ENCODE data around the gene PNPLA1.

Gene PNPLA1

GRCh38 chr6:36246506-36247268 is 23.2 kb upstream of the PNPLA1 start:
- DNase-seq, result no peak

- DNase-seq, result no peak
Measured at GRCh38 chr6:36247693-36248092, 22.2 kb upstream of the PNPLA1 start.

- no peak for DNase-seq
Measured at GRCh38 chr6:36248980-36249379, 20.9 kb upstream of the PNPLA1 start.

GRCh38 chr6:36249536-36249935 is 20.3 kb upstream of the PNPLA1 start:
- no peak for DNase-seq

DNA sequence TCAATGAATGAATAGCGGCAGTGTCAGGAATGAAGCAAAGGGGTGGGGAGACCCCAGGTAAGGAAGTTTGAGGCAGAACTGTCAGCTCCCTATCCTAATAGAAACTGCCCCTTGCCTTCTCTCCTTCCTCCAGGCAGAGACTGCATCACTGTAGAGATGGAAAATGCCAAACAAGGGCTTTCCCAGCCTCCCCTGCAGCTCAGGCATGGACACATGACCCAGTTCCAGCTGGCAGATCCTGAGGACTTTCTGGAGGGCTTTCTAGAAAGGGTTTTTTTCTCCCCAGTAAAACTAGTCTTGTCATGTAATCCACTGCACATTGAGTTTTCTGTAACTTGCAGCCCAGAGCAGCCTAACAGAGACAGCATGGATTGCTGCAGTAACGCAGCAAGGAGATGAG is 17.9 kb upstream of the PNPLA1 start:
- no peak for DNase-seq

DNA sequence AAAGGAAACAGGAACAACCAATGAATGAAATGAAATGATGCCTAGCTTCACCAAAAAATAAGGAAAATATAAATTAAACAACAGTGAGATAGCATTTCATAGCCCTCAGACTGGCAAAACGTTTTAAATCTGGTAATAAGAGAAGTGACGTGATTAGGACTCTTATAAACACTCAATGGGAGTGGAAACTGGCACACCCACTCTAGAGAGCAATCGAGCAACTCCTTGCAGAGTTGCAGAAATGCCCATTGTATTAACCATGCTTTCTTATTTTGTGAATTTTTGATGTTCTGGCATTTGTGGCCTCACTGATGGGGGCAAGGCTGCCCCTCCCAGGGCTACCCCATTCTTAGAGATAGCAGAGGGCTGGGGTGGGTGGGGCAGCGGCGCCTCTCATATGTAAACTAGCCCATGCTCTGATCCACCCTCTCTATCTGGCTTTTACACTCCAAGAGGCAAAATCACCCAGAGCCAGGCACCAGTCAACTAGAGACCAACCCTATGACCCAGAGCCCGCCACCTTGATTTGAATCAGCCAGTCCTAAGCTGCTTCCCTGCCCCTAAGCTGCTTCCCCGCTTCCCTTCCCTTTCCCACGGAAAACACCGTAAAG is 6.4 kb upstream of the PNPLA1 start:
- DNase-seq, result no peak

- no peak for DNase-seq
Measured at GRCh38 chr6:36265744-36266143, 4.1 kb upstream of the PNPLA1 start.

DNA sequence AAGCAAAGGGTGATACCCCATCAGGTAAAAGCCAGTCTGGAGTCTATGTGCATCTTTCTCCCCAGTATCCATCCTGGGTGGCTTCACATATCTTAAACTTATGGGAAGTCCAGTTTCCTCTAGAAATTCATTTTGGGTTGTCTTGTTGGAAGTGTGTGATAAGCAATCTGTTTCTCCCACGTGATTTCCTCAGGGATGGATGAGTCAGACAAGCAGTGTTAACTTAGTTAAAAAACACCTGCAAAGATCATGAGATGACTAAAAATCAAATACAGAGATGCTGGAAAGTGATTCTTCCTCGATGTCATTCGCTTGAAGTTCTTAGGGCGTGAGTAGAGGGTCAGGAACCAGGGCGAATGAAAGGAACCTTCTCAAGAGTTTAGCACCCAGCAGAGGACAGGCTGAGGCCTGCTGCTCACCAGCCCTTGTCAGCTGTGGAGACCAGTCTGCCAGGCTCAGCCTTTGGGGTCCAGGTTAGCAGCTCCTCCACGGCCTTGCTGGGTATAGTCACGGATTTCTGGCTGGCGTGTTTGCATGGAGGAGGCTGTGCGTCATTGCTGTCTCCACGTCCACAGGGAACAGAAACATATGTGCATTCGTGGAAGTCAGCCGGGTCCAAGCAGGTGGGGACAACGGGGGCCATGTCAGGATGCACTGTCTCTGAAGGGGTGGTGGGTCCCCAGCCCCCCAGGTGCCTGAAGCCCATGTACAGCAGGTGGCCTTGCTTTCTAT is 2.8 kb upstream of the PNPLA1 start:
- no peak for DNase-seq

- DNase-seq, result no peak
Measured at GRCh38 chr6:36267731-36268477, 2.0 kb upstream of the PNPLA1 start.

GRCh38 chr6:36268478-36269275 is 1.2 kb upstream of the PNPLA1 start:
- no peak for DNase-seq

GRCh38 chr6:36272234-36272633 is 2.4 kb downstream of the PNPLA1 start:
- DNase-seq, result no peak

GRCh38 chr6:36273067-36273466 is 3.2 kb downstream of the PNPLA1 start:
- DNase-seq, result no peak

GRCh38 chr6:36273802-36274514 is 4.1 kb downstream of the PNPLA1 start:
- no peak for DNase-seq

DNA sequence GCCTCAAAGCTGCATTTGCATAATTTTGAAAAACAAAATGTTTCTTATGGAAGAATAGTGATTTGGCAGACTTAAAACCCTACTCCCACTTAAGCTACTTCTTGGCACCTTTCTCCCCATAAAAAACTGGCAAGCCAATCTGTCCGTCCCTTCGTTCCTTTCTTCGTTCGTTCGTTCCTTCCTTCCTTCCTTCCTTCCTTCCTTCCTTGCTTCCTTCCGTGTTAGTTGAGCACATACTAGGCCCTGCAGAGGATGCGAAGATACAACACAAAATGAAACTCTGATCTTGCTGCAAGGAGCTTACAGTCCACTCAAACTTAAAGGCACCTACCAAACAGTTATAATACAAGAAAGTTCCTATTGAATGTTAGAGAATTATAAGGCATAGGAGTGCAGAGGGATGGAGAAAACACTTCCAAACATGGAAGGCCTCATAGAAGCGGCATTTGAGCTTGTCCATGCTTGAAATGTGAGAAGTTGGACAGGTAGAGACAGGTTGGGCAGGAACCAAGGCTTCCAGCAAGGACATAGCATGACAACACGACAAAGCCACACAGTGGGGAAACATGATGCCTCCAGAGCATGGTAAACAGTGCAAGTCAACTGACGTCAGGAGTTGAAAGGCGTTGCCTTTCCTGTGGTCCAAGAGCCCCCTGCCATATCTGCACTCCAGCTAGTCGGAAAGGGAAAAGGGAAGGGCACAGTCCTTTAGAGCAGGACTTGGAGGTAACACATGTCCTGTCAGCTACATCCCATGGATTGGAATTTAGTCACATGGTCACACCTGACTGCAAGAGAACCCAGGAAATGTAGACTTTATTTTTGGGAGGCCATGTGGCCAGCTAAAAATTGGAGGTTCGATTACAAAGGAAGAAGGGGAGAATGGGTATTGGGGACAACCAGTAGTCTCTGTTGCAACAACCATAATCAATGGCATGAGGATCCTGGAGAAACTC is 7.0 kb downstream of the PNPLA1 start:
- no peak for DNase-seq

GRCh38 chr6:36277946-36278470 is 8.1 kb downstream of the PNPLA1 start:
- DNase-seq, result no peak

- no peak for DNase-seq
Measured at GRCh38 chr6:36280467-36280866, 10.6 kb downstream of the PNPLA1 start.

DNA sequence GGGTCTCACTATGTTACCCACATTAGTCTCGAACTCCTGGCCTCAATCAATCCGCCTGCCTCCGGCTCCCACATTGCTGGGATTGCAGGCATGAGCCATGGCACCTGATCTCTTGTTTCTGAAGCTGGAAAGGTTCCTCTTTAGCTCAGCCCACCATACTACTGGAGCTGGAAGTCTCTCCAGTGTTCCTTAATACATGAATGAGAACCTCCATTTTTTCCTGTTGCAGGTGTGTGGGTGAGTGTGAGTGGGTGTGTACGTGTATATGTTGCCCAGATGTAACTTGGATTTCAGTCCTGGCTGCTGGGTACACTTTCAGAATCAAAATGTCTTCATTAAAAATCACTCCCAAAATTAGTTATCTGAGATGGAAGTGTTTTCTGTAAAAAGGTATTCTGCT is 11.1 kb downstream of the PNPLA1 start:
- no peak for DNase-seq

DNA sequence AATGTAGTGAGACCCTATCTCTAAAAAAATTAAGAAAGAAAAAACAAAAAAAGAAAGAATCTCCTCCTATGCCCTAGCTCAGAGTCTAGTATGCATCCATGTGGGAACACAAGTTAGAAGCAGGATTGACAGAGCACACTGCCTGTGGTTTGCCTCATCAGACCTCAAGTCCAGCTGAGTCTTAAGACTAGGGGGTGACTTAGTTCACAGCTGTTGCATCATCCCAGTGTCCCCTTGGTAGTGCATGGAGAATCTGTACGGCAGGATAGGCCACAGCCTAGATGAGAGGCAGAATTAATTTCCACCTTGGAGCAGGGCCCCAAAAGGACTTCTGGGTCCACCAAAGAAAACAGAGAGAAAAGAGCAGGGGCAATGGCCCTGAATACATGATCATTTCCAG is 13.7 kb downstream of the PNPLA1 start:
- no peak for DNase-seq

DNA sequence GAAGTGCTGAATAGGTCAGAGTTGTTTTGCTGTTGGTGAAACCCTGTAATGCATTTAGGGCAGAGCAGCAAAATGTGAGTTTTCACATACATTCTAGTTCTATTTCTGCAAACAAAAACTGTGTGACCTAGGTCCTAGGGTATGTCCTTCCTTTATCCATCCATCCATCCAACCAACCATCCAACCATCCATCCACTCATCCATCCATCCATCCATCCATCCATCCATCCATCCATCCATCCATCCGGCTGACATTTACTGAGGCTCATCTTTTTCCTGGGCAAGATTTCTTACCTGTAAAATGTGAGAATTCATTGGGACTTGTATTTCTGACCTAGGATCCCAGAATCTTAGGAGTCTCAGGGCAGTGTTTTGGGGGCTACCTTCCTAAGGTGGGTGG is 14.5 kb downstream of the PNPLA1 start:
- DNase-seq, result no peak

- DNase-seq, result no peak
Measured at GRCh38 chr6:36285187-36285671, 15.4 kb downstream of the PNPLA1 start.

Measured in CD4-positive, alpha-beta T cell treated with Interleukin-4 for 4 hours (primary cell).